SJCRH30 (cell line): Measurements from ENCODE around the gene OSBPL9. TPM values are rescaled to one million over a fixed set of nuclear protein-coding genes. Genes with fewer than 3 reads are reported as not detected.

ENCODE experiments used
- DNase-seq, 2 experiments: peaks; one replicate each; pipeline ENCODE4 v3.0.0-alpha.2; 2015 to 2020
- H3K27ac ChIP-seq: fragments of 250-450 bp; sonication (Bioruptor Pico); 2 replicates; pipeline ENCODE4 v1.5.1; 2020; ENCODE audit warnings: mild to moderate bottlenecking, moderate library complexity
- H3K27me3 ChIP-seq: fragments of 250-450 bp; sonication (Bioruptor Pico); 2 replicates; pipeline ENCODE4 v1.5.1; 2020; ENCODE audit warnings: mild to moderate bottlenecking, moderate library complexity
- H3K36me3 ChIP-seq: fragments of 250-450 bp; sonication (Bioruptor Pico); 2 replicates; pipeline ENCODE4 v1.5.1; 2020; ENCODE audit warnings: mild to moderate bottlenecking, moderate library complexity
- H3K4me1 ChIP-seq: fragments of 250-450 bp; sonication (Bioruptor Pico); 2 replicates; pipeline ENCODE4 v1.5.1; 2020; ENCODE audit warnings: mild to moderate bottlenecking, moderate library complexity
- H3K4me3 ChIP-seq: fragments of 250-450 bp; sonication (Bioruptor Pico); 2 replicates; pipeline ENCODE4 v1.5.1; 2020; ENCODE audit warnings: mild to moderate bottlenecking, moderate library complexity
- H3K9me3 ChIP-seq: fragments of 250-450 bp; sonication (Bioruptor Pico); replicated peaks from 2 replicates; pipeline ENCODE4 v1.5.1; 2020; ENCODE audit warnings: mild to moderate bottlenecking, moderate library complexity
- total RNA-seq: library from RNA; depleted of rRNA; stranded (reverse); fragments of >200 nt; shearing (Covaris generic); gene quantifications from 2 replicates; pipeline ENCODE4 v1.2.3, GENCODE V29; 2014

Gene OSBPL9
- total RNA-seq, 1 experiment from 2014 or later: 147 TPM

DNA sequence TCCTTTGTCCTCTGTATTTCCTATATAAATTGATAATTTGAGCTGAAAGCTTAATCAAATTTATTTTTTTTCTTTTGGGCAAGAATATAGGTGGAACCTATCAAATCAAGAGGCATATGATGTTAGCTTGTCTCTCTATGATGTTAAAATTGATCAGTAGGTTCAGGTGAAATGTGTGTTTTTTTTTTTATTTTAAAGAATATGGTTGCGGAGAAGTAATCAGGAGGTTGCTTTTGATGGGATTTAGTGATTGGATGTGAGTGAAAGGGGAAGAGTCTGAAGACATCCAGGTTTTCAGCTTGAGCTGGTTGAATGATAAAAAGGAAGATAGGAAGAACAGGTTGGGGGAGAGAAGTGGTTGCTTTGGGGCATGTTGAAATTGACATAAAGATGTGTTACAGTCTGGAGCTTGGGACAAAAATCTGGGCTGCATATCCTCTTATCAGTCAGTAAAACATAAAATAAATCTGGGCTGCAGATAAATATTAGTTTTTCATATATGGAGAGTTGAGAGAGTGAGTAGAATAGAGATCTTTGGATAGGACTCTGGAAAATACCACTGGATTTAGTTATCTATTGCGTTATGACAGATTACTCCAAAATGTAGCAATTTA lies 5.1 kb downstream of the OSBPL9 start:
- no peak overlapping the region for H3K27ac ChIP-seq
- peaks cover 32% of the 10 kb centered on the region for H3K4me1 ChIP-seq
- H3K9me3 ChIP-seq: no peaks in the 10 kb centered on the region
- DNase-seq: no peak
- no peaks in the 10 kb centered on the region; the same call in 1 of the 2 replicates for H3K36me3 ChIP-seq
- H3K27me3 ChIP-seq: no peaks in the 10 kb centered on the region
- no peak overlapping the region for H3K4me3 ChIP-seq

DNA sequence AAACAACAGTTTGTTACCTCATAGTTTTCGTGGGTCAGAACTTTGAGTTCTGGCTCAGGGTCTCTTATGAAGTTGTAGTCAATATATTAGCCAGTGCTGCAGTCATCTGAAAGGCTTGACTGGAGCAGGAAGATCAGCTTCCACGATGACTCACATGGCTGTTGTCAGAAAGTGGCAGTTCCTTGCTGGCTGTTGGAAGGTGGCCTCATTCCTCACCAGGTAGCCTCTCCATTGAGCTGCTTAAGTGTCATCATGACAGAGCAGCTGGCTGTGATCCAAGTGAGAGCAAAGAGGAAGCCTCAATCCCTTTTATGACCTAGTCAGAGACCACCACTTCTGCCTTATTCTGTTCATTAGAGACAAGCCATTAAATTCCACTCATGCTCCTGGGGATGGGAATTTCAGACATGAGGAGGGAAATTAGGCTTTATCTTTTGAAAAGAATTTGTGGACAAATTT lies 5.6 kb downstream of the OSBPL9 start:
- Histone ChIP-seq H3K4me3 (no peak overlapping the region), H3K27ac (no peak overlapping the region), H3K36me3 (no peaks in the 10 kb centered on the region; the same call in 1 of the 2 replicates), H3K9me3 (no peaks in the 10 kb centered on the region), H3K4me1 (peaks cover 32% of the 10 kb centered on the region), H3K27me3 (no peaks in the 10 kb centered on the region)
- DNase-seq: peak; percentile 25 to 26

DNA sequence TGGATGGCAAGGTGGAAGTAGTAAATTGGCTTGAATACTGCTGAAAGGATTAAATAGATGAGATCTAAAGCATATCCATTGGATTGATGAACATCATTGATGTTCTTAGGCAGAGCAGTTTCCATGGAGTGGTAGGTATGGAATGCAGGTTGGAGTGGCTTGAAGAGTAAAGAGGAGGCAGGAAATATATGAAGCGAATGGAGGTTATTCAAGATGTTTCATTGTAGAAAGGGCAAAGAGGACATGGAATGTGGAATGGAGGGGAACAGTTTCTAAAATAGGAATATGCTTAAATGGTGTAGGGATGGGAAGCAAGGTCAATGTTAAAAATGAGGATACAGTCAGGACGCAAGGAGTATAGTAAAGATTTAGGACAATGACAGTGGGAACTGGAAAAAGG lies 6.1 kb downstream of the OSBPL9 start:
- Histone ChIP-seq H3K9me3 (no peaks in the 10 kb centered on the region), H3K27ac (no peak overlapping the region), H3K4me3 (no peak overlapping the region)

DNA sequence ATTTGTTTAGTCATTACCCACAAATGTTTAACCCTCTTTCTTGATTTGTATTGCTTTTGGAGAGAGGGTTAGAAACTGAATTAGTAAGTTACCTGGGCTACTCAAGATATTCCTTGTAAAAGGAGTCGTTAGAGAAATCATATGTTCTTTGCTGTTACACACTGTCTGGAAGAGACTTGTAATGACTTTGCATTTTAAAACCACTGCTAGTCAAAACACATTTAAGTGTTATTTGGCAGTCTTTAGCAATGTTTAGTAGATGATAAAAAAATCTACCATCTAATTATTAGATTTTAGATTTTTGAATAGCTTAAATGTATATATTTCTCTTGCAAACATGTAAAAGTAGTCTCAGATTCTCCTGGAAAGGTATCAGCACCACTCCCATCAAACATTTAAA lies 6.6 kb downstream of the OSBPL9 start:
- Histone ChIP-seq H3K4me1 (peaks cover 28% of the 10 kb centered on the region), H3K27ac (no peak overlapping the region), H3K36me3 (no peaks in the 10 kb centered on the region; the same call in 1 of the 2 replicates), H3K9me3 (no peaks in the 10 kb centered on the region), H3K27me3 (no peaks in the 10 kb centered on the region), H3K4me3 (no peak overlapping the region)
- no peak for DNase-seq

More for the DNA sequence above, 6.1 kb downstream of the OSBPL9 start:
- H3K4me1 ChIP-seq: peaks cover 32% of the 10 kb centered on the region
- no peaks in the 10 kb centered on the region for H3K27me3 ChIP-seq
- H3K36me3 ChIP-seq: no peaks in the 10 kb centered on the region; the same call in 1 of the 2 replicates
- no peak for DNase-seq

DNA sequence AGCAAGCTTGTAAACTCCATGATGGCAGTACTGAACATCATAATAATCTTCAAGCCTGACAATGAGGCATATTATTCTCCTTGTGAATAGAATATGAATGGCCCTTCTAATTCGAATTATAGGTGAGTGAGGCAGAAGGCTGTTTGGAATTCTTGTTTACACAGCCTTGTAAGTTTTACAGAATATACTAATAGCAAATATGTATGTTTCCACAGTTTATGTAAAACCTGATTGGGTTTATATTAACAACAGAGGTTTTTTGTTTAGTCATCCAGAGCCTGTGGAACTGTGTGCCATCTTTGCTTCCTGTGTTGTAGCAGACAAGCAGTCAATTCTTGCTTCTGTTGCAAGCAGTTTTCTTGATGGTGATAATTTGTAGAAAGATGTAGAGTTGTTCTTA lies 8.0 kb downstream of the OSBPL9 start:
- Histone ChIP-seq H3K36me3 (no peaks in the 10 kb centered on the region), H3K4me3 (no peak overlapping the region), H3K27me3 (no peaks in the 10 kb centered on the region), H3K4me1 (peaks cover 14% of the 10 kb centered on the region), H3K9me3 (no peaks in the 10 kb centered on the region), H3K27ac (no peak overlapping the region)
- no peak for DNase-seq

DNA sequence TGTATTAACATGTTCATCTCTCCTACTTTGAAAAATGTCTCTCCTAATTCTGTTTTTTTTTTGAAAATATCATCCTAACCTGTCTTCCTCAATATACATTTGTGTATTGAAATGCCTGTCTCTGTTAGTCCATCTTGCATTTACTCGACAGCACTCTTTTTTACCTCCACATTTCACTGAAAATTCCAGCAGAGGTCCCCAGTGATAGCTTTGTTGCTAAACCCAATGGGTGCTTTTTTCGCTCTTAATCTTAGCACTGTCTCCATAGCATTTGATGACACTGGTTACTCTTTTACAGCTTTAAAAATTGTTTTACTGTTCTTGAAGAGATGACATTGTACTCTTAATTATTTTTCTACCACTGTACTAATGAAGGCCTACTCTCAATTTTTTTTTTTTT lies 10.8 kb downstream of the OSBPL9 start:
- Histone ChIP-seq H3K4me3 (no peak overlapping the region), H3K36me3 (no peaks in the 10 kb centered on the region), H3K9me3 (no peaks in the 10 kb centered on the region), H3K27ac (no peak overlapping the region), H3K4me1 (peaks cover 1% of the 10 kb centered on the region), H3K27me3 (no peaks in the 10 kb centered on the region)
- peak in 1 of 2 experiments; percentile 42 for DNase-seq

DNA sequence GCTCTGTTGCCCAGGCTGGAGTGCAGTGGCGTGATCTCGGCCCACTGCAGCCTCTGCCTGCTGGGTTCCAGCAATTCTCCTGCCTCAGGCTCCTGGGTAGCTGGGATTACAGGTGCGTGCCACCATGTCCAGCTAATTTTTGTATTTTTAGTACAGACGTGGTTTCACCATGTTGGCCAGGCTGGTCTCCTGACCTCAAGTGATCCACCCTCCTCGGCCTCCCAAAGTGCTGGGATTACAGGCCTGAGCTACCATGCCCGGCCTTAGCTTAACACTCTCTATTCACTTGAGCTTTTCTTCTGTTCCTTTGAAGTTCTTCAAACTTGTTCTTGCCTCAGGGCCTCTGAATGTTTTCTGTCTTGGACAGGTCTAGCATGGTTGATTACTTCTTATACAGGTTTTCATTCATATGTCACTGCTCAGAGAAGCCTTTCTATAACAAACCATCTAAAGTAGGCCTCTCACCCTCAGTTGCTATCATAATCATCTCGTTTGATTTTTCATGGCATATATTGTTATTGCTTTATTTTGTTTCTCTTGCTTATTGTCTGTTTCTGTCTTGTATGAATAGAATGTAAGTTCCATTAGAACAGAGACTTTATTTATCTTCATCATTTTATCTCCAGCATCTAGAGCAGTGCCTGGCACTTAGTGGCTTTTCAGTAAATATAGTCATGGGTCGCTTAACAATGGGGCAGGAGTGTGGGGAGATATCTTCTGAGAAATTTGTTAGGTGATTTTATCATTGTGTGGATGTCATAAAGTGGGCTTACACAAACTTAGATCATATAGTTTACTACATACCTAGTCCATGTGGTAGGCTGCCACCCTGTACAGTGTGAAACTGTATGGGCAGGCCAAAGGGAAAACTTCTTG lies 12.1 kb downstream of the OSBPL9 start:
- H3K9me3 ChIP-seq: no peaks in the 10 kb centered on the region
- no peaks in the 10 kb centered on the region for H3K4me1 ChIP-seq
- H3K27ac ChIP-seq: no peak overlapping the region
- no peaks in the 10 kb centered on the region for H3K36me3 ChIP-seq
- H3K27me3 ChIP-seq: no peaks in the 10 kb centered on the region
- DNase-seq: no peak
- H3K4me3 ChIP-seq: no peak overlapping the region

DNA sequence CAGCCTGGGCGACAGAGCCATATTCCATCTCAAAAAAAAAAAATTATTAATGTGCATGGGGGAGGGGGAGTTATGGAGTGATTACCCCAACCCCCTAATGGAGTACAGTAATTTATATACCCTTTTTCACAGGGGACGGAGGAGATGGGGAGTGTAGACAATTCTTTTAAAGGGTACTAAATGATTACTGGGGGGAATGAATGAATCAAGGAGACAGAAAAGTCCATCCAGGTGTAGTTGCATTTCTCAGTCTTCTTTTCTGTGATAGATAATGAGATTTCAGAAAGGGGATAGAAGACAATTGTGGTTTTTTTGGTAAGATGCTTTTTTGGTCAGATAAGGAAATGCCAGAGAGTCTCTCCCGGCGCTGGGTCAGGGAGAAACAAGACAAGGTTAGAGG lies 13.0 kb downstream of the OSBPL9 start:
- no peak overlapping the region for H3K27ac ChIP-seq
- no peak overlapping the region for H3K4me3 ChIP-seq
- H3K27me3 ChIP-seq: no peaks in the 10 kb centered on the region
- no peak for DNase-seq
- H3K9me3 ChIP-seq: no peaks in the 10 kb centered on the region
- H3K4me1 ChIP-seq: no peaks in the 10 kb centered on the region
- H3K36me3 ChIP-seq: no peaks in the 10 kb centered on the region

DNA sequence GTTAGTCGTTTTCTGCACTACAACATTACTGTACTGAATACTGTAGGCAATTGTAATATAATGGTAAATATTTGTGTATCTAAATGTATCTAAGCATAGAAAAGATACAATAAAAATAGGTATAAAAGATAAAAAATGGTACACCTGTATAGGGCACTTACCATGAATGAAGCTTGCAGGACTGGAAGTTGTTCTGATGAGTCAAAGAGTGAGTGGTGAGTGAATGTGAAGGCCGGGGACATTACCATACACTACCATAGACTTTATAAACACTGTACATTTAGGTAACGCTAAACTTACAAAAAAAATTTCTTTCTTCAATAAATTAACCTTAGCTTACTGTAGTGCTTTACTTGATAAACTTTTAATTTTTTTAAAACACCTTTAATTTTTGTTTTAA lies 13.5 kb downstream of the OSBPL9 start:
- H3K27me3 ChIP-seq: no peaks in the 10 kb centered on the region
- H3K4me1 ChIP-seq: no peaks in the 10 kb centered on the region
- no peaks in the 10 kb centered on the region for H3K36me3 ChIP-seq
- no peaks in the 10 kb centered on the region for H3K9me3 ChIP-seq
- H3K4me3 ChIP-seq: no peak overlapping the region
- no peak overlapping the region for H3K27ac ChIP-seq
- DNase-seq: no peak

DNA sequence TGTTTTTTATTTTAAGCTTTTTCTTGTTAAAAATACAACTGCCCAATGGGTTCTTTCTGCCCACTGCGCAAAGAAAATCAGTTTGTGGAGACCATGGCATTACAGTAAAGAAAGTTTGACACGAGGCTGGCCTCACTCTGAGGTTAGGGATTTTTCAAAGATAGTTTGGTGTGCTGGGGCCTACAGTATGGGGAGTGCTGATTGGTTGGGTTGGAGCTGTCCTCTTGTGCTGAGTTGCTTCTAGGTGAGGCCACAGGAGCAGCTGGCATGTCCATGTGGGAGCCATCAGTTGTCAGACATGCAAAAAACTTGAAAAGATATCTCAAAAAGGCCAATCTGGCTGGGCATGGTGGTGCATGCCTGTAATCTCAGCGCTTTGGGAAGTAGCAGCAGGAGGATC lies 14.0 kb downstream of the OSBPL9 start:
- DNase-seq: no peak
- H3K27me3 ChIP-seq: no peaks in the 10 kb centered on the region
- no peaks in the 10 kb centered on the region for H3K36me3 ChIP-seq
- H3K9me3 ChIP-seq: no peaks in the 10 kb centered on the region
- H3K4me3 ChIP-seq: no peak overlapping the region
- H3K27ac ChIP-seq: no peak overlapping the region
- H3K4me1 ChIP-seq: no peaks in the 10 kb centered on the region

DNA sequence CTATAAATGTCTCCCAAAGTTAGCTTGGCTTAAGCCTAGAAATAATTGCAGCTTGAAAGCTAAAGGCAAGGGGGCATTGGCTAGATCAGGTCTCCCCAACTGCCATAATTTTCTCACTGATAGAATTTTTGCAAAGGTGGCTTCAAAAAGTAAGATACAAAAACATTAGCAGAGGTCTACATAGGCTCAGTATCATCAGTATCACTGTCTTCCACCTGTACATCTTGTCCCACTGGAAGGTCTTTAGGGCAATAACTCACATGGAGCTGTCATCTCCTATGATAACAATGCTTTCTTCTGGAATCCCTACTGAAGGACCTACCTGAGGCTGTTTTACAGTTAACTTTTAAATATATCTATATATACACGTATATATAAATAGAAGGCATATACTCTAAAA lies 14.9 kb downstream of the OSBPL9 start:
- Histone ChIP-seq H3K4me1 (no peaks in the 10 kb centered on the region), H3K36me3 (no peaks in the 10 kb centered on the region), H3K4me3 (no peak overlapping the region), H3K9me3 (no peaks in the 10 kb centered on the region), H3K27ac (no peak overlapping the region), H3K27me3 (no peaks in the 10 kb centered on the region)
- DNase-seq: no peak

DNA sequence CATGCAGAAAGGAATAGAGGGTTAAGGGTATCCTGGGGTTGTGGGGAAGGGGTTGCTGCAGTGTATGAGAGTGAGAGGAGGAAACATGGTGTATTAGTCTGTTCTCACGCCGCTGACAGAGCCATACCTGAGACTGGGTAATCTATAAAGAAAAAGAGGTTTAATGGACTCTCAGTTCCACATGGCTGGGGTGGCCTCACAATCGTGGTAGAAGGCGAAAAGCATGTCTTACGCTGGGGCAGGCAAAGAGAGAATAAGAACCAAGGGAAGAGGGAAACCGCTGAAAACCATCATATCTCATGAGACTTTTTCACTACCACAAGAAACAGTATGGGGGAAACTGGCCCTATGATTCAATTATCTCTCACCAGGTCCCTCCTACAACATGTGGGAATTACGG lies 17.7 kb downstream of the OSBPL9 start:
- peaks cover 4% of the 10 kb centered on the region; the same call in 1 of the 2 replicates for H3K4me1 ChIP-seq
- no peaks in the 10 kb centered on the region for H3K9me3 ChIP-seq
- no peak for DNase-seq
- H3K4me3 ChIP-seq: no peak overlapping the region
- H3K27ac ChIP-seq: no peak overlapping the region
- no peaks in the 10 kb centered on the region for H3K27me3 ChIP-seq
- no peaks in the 10 kb centered on the region for H3K36me3 ChIP-seq

DNA sequence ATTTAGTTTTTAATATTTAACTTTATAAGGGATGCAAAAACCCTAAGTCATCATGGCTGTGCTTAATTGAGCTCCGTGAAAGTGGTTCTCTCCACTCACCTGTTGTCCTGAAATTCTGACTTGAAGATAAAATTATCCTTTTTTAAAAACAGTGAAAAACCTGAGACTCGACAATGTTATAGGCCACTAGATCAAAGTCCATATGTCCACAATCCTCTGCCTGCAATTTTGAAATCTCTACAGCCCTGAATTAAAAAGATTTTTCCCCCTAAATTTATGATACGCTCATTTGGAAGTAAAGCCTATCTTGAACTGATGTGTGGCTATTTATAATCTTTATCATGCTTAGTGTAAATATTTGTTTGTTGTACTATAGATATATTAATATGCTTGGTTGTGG lies 18.7 kb downstream of the OSBPL9 start:
- H3K27ac ChIP-seq: no peak overlapping the region
- no peak overlapping the region for H3K4me3 ChIP-seq
- H3K36me3 ChIP-seq: no peaks in the 10 kb centered on the region
- no peak for DNase-seq
- no peaks in the 10 kb centered on the region for H3K27me3 ChIP-seq
- H3K4me1 ChIP-seq: peaks cover 4% of the 10 kb centered on the region; the same call in 1 of the 2 replicates
- no peaks in the 10 kb centered on the region for H3K9me3 ChIP-seq

DNA sequence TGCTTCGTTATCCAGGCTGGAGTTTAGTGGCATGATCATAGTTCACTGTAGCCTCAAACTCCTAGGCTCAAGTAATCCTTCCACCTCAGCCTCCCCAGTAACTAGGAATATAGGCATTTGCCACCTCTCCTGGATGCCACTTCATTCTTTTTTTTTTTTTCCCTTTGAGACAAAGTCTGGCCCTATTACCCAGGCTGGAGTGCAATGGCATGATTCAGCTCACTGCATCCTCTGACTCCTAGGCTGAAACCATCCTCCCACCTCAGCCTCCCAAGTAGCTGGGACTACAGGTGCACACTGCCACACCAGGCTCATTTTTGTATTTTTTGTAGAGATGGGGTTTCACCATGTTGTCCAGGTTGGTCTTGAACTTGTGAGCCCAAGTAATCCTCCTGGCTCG lies 19.3 kb downstream of the OSBPL9 start:
- peaks cover 4% of the 10 kb centered on the region; the same call in 1 of the 2 replicates for H3K4me1 ChIP-seq
- H3K4me3 ChIP-seq: no peak overlapping the region
- H3K36me3 ChIP-seq: no peaks in the 10 kb centered on the region
- no peak for DNase-seq
- H3K27me3 ChIP-seq: no peaks in the 10 kb centered on the region
- no peaks in the 10 kb centered on the region for H3K9me3 ChIP-seq
- no peak overlapping the region for H3K27ac ChIP-seq

DNA sequence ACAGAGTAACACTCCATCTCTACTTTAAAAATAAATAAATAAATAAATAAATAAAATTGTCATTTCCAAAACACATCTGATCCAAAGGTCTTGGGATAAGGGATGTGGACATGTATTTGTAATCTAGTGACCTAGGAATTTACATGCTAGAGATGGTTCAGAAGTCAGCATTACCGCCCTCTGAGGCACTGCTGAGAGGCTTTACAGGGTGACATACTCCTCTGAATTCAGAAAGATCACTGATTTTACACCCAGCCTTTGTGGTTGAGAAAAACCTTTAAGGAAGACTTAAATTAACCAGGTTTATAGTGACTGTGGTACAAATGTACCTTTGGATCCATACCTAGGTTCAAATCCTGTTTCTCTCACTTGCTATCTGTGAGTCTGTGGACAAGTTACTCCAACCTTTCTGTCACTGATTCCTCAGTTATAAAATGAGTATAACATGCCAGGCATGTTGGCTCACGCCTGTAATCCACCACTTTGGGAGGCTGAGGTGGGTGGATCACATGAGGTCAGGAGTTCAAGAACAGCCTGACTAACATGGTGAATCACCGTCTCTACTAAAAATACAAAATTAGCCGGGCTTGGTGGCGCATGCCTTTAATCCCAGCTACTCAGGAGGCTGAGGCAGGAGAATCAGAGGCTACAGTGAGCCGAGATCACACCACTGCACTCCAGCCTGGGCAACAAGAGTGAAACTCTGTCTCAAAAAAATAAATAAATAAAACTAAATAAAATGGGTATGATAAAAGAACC lies 20.1 kb downstream of the OSBPL9 start:
- no peak overlapping the region for H3K4me3 ChIP-seq
- H3K27me3 ChIP-seq: no peaks in the 10 kb centered on the region
- H3K9me3 ChIP-seq: no peaks in the 10 kb centered on the region
- H3K4me1 ChIP-seq: peaks cover 4% of the 10 kb centered on the region; the same call in 1 of the 2 replicates
- DNase-seq: peak; percentile 39 to 43
- no peaks in the 10 kb centered on the region for H3K36me3 ChIP-seq
- peak overlapping the region; percentile 21; the same call in 1 of the 2 replicates for H3K27ac ChIP-seq
